Measurements from ENCODE around the gene SH2D6. TPM values are rescaled to one million over a fixed set of nuclear protein-coding genes. Genes with fewer than 3 reads are reported as not detected.

The SH2D6 gene
- total RNA-seq, 2 experiments from 2014 or later = 0.77 to 0.96 TPM

GRCh38 chr2:85445316-85446295, 27.1 kb downstream of the SH2D6 start:
- Mint-ChIP-seq H3K4me3 (no peak overlapping the region), H3K27me3 (no peaks in the 10 kb centered on the region), H3K4me1 (ENCODE audit: low read depth) (peaks cover 5% of the 10 kb centered on the region), H3K27ac (no peak overlapping the region), H3K9me3 (no peaks in the 10 kb centered on the region), H3K36me3 (ENCODE audit: low read depth) (no peaks in the 10 kb centered on the region)
- POLR2A ChIA-PET = interaction anchor here (0.9 to 24.1 kb wide), 2 partner anchors 8 to 96 kb away, joined by 5 to 382 read pairs; partner anchors contain the start of gene MAT2A
- CTCF ChIA-PET = no interaction called here
- TF ChIP-seq CTCF (IDR thresholded peaks at IDR 0.05) = no peak
- ATAC-seq (no peak), DNase-seq (no peak)
- intact Hi-C loops (cut with micrococcal nuclease) = no loop called here

- ATAC-seq = no peak
- no peak for TF ChIP-seq CTCF (IDR thresholded peaks at IDR 0.05)
- H3K4me3 Mint-ChIP-seq = no peak overlapping the region
- no peaks in the 10 kb centered on the region for H3K27me3 Mint-ChIP-seq
- intact Hi-C loops (cut with micrococcal nuclease) = no loop called here
- no peaks in the 10 kb centered on the region for H3K9me3 Mint-ChIP-seq
- peaks cover 3% of the 10 kb centered on the region for H3K4me1 Mint-ChIP-seq (ENCODE audit: low read depth)
- DNase-seq = no peak
- ChIA-PET POLR2A (interaction anchor here (0.9 to 24.1 kb wide), 3 partner anchors 9 to 95 kb away, joined by 3 to 382 read pairs (median 5); partner anchors contain the start of gene MAT2A), CTCF (interaction anchor here (0.9 to 1.3 kb wide), 2 partner anchors 95 to 104 kb away, joined by 5 read pairs; no protein-coding TSS in a partner anchor)
- no peak overlapping the region for H3K27ac Mint-ChIP-seq
- no peaks in the 10 kb centered on the region for H3K36me3 Mint-ChIP-seq (ENCODE audit: low read depth)
Observed at GRCh38 chr2:85446296-85447221, 28.0 kb downstream of the SH2D6 start.

GRCh38 chr2:85447222-85447585, 28.7 kb downstream of the SH2D6 start:
- ChIA-PET POLR2A (interaction anchor here (1.2 kb wide), 1 partner anchor 89 kb away, joined by 3 read pairs; no protein-coding TSS in a partner anchor), CTCF (interaction anchor here (0.9 to 1.4 kb wide), 3 partner anchors 26 to 103 kb away, joined by 3 to 5 read pairs (median 5); no protein-coding TSS in a partner anchor)
- Mint-ChIP-seq H3K27ac (no peak overlapping the region), H3K4me1 (ENCODE audit: low read depth) (peaks cover 3% of the 10 kb centered on the region), H3K9me3 (no peaks in the 10 kb centered on the region), H3K27me3 (no peaks in the 10 kb centered on the region), H3K36me3 (ENCODE audit: low read depth) (no peaks in the 10 kb centered on the region), H3K4me3 (no peak overlapping the region)
- ATAC-seq = no peak
- TF ChIP-seq CTCF (IDR thresholded peaks at IDR 0.05) = no peak
- DNase-seq = no peak
- intact Hi-C loops (cut with micrococcal nuclease) = no loop called here

- Mint-ChIP-seq H3K27ac (no peak overlapping the region), H3K4me1 (ENCODE audit: low read depth) (no peaks in the 10 kb centered on the region), H3K27me3 (no peaks in the 10 kb centered on the region), H3K9me3 (no peaks in the 10 kb centered on the region), H3K36me3 (ENCODE audit: low read depth) (no peaks in the 10 kb centered on the region), H3K4me3 (no peak overlapping the region)
- no peak for TF ChIP-seq CTCF (IDR thresholded peaks at IDR 0.05)
- intact Hi-C loops (cut with micrococcal nuclease) = no loop called here
- DNase-seq = no peak
- CTCF ChIA-PET = interaction anchor here (0.6 to 1.4 kb wide), 2 partner anchors 28 kb away, joined by 3 read pairs; no protein-coding TSS in a partner anchor
- no peak for ATAC-seq
- POLR2A ChIA-PET = interaction anchor here (0.8 to 1.0 kb wide), 2 partner anchors 21 to 90 kb away, joined by 3 read pairs; partner anchors contain the start of gene MAT2A
Observed at GRCh38 chr2:85448461-85449213, 30.1 kb downstream of the SH2D6 start.
